ENCODE data around the gene MBD2.
"Not testable (repeated sequence)": the region's sequence is repeated elsewhere in the genome, so short reads cannot be mapped to it uniquely, and the experiment has no call there.

MBD2 gene

GRCh38 chr18:54261894-54262293 is 37.4 kb upstream of the MBD2 start:
- TF ChIP-seq, protein P1, sequence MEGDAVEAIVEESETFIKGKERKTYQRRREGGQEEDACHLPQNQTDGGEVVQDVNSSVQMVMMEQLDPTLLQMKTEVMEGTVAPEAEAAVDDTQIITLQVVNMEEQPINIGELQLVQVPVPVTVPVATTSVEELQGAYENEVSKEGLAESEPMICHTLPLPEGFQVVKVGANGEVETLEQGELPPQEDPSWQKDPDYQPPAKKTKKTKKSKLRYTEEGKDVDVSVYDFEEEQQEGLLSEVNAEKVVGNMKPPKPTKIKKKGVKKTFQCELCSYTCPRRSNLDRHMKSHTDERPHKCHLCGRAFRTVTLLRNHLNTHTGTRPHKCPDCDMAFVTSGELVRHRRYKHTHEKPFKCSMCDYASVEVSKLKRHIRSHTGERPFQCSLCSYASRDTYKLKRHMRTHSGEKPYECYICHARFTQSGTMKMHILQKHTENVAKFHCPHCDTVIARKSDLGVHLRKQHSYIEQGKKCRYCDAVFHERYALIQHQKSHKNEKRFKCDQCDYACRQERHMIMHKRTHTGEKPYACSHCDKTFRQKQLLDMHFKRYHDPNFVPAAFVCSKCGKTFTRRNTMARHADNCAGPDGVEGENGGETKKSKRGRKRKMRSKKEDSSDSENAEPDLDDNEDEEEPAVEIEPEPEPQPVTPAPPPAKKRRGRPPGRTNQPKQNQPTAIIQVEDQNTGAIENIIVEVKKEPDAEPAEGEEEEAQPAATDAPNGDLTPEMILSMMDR (IDR thresholded peaks at IDR 0.05), result no peak
- H3K36me3 ChIP-seq, result no peaks in the 10 kb centered on the region
- H3K4me1 ChIP-seq (ENCODE audit: control insufficient read depth in 1 of 2, insufficient read depth in 1 of 2, low read depth in 1 of 2, low read length in 1 of 2), result peaks cover 55 to 56% of the 10 kb centered on the region in 2 experiments
- H3K27ac ChIP-seq, result peak overlapping the region; percentile 80
- H3K27me3 ChIP-seq, result no peaks in the 10 kb centered on the region
- H3K9me3 ChIP-seq, result no peaks in the 10 kb centered on the region
- H3K4me3 ChIP-seq (ENCODE audit: low read depth in 1 of 2, low read length in 1 of 2), result no peak overlapping the region

- no peaks in the 10 kb centered on the region for H3K9me3 ChIP-seq
- H3K27ac ChIP-seq, result peak overlapping the region; percentile 80
- peak overlapping the region in 1 of 2 experiments; percentile 23 for H3K4me3 ChIP-seq (ENCODE audit: low read depth in 1 of 2, low read length in 1 of 2)
- TF ChIP-seq, protein P1 (IDR thresholded peaks at IDR 0.05), result no peak
- no peaks in the 10 kb centered on the region for H3K36me3 ChIP-seq
- no peaks in the 10 kb centered on the region for H3K27me3 ChIP-seq
- peaks cover 62 to 64% of the 10 kb centered on the region in 2 experiments for H3K4me1 ChIP-seq (ENCODE audit: control insufficient read depth in 1 of 2, insufficient read depth in 1 of 2, low read depth in 1 of 2, low read length in 1 of 2)
Observed at GRCh38 chr18:54260396-54261072, 36.1 kb upstream of the MBD2 start.

- not testable (repeated sequence) for H3K27me3 ChIP-seq; H3K9me3 ChIP-seq; H3K4me3 ChIP-seq (ENCODE audit: low read depth in 1 of 2, low read length in 1 of 2); H3K36me3 ChIP-seq
- peak overlapping the region; percentile 48 for H3K27ac ChIP-seq
- peaks cover 62 to 64% of the 10 kb centered on the region in 2 experiments for H3K4me1 ChIP-seq (ENCODE audit: control insufficient read depth in 1 of 2, insufficient read depth in 1 of 2, low read depth in 1 of 2, low read length in 1 of 2)
Observed at GRCh38 chr18:54257818-54258217, 33.3 kb upstream of the MBD2 start.

DNA sequence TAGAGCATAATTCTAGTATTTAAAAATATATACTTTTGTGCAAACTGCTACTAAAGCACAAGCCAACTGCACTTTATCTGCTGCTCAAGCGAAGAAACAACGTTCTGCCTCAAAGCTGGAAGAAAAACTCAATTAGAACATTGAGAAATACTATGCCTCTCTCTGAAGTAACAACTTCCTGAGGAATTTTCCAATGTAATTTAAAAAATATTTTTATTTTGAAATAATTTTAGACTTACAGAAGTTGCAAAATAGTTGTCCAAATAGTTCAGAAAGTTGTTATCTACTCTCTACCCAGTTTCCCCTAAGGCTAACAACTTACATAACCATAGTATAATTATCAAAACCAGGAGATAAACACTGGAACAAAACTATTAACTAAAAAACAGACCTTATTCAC is 32.5 kb upstream of the MBD2 start:
- H3K27ac ChIP-seq, result peak overlapping the region; percentile 48
- TF ChIP-seq, protein P1 (IDR thresholded peaks at IDR 0.05), result no peak

DNA sequence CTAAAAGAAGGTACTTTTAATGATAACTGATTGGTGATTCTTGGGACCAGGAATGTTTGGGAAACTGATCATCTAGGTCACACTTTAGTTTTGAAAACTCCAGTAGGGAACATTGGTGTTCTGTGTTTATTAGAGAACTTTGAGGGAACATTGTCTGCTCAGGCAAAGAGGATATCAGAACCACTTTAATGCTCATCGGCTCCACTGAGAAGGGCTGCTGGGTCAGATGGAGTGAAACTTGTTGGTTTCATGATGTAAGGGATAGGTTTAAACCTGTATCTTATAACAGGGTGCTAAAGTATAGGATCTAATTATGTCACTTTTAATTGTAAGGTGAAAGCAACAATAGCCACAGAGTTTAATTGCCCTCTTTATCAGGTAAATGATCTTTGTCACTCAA is 30.7 kb upstream of the MBD2 start:
- no peaks in the 10 kb centered on the region for H3K9me3 ChIP-seq
- peaks cover 46 to 53% of the 10 kb centered on the region in 2 experiments for H3K4me1 ChIP-seq (ENCODE audit: control insufficient read depth in 1 of 2, insufficient read depth in 1 of 2, low read depth in 1 of 2, low read length in 1 of 2)
- H3K27ac ChIP-seq, result no peak overlapping the region
- no peaks in the 10 kb centered on the region for H3K36me3 ChIP-seq
- H3K4me3 ChIP-seq (ENCODE audit: low read depth in 1 of 2, low read length in 1 of 2), result no peak overlapping the region
- TF ChIP-seq, protein P1 (IDR thresholded peaks at IDR 0.05), result no peak
- no peaks in the 10 kb centered on the region for H3K27me3 ChIP-seq

More for the DNA sequence above, 32.5 kb upstream of the MBD2 start:
- Histone ChIP-seq H3K4me1 (ENCODE audit: control insufficient read depth in 1 of 2, insufficient read depth in 1 of 2, low read depth in 1 of 2, low read length in 1 of 2) (peaks cover 57% of the 10 kb centered on the region in 2 experiments), H3K4me3 (ENCODE audit: low read depth in 1 of 2, low read length in 1 of 2) (no peak overlapping the region), H3K27me3 (no peaks in the 10 kb centered on the region), H3K9me3 (no peaks in the 10 kb centered on the region), H3K36me3 (no peaks in the 10 kb centered on the region)

DNA sequence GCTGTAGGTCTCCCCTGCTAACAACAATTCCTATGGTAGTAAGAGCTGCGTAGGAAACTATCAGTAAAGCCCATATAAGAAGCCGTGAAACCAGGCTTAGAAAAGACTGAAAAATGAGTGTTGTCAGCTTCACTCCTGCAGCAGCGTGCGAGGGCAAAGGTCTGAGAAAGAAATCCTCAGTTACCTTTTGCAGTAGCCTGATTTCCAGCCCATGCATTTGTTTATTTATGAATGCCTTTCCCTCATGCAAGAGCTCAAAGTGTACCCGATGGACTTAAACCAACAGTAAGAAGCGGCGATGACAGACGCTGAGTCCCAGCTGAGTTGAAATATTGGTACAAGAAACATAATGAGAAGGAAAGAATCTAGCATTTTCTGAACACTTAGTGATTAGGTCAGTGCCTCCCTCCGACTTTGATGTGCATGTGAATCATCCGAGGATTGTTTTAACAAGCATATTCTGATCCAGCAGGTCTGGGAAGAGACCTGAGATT is 29.8 kb upstream of the MBD2 start:
- TF ChIP-seq, protein P1 (IDR thresholded peaks at IDR 0.05), result no peak
- Histone ChIP-seq H3K4me1 (ENCODE audit: control insufficient read depth in 1 of 2, insufficient read depth in 1 of 2, low read depth in 1 of 2, low read length in 1 of 2) (peaks cover 39 to 45% of the 10 kb centered on the region in 2 experiments), H3K4me3 (ENCODE audit: low read depth in 1 of 2, low read length in 1 of 2) (no peak overlapping the region)

More for the DNA sequence above, 29.8 kb upstream of the MBD2 start:
- H3K36me3 ChIP-seq, result no peaks in the 10 kb centered on the region
- no peak overlapping the region for H3K27ac ChIP-seq
- H3K9me3 ChIP-seq, result no peaks in the 10 kb centered on the region
- H3K27me3 ChIP-seq, result no peaks in the 10 kb centered on the region
